ENCODE results near the gene UBAC1.

Gene UBAC1

GRCh38 chr9:135989722-135990467, 28.7 kb upstream of the UBAC1 start:
- DNase-seq = no peak
- TF ChIP-seq POLR2A (IDR thresholded peaks at IDR 0.05; ENCODE audit: low read length) (no peak), GATA1 (IDR thresholded peaks at IDR 0.05; ENCODE audit: low read depth, low read length) (no peak)

GRCh38 chr9:135989157-135989556, 28.0 kb upstream of the UBAC1 start:
- TF ChIP-seq GATA1 (IDR thresholded peaks at IDR 0.05; ENCODE audit: low read depth, low read length) (no peak), POLR2A (IDR thresholded peaks at IDR 0.05; ENCODE audit: low read length) (no peak)
- DNase-seq = no peak

- no peak for DNase-seq
- TF ChIP-seq GATA1 (IDR thresholded peaks at IDR 0.05; ENCODE audit: low read depth, low read length) = no peak
- TF ChIP-seq POLR2A (IDR thresholded peaks at IDR 0.05; ENCODE audit: low read length) = no peak
Measured at GRCh38 chr9:135988493-135988892, 27.3 kb upstream of the UBAC1 start.

GRCh38 chr9:135987838-135988404, 26.7 kb upstream of the UBAC1 start:
- DNase-seq = no peak
- TF ChIP-seq POLR2A (IDR thresholded peaks at IDR 0.05; ENCODE audit: low read length) = no peak
- TF ChIP-seq GATA1 (IDR thresholded peaks at IDR 0.05; ENCODE audit: low read depth, low read length) = no peak

- no peak for TF ChIP-seq POLR2A (IDR thresholded peaks at IDR 0.05; ENCODE audit: low read length)
- no peak for TF ChIP-seq GATA1 (IDR thresholded peaks at IDR 0.05; ENCODE audit: low read depth, low read length)
Measured at GRCh38 chr9:135986605-135987004, 25.4 kb upstream of the UBAC1 start.

GRCh38 chr9:135985889-135986288, 24.7 kb upstream of the UBAC1 start:
- DNase-seq = no peak
- no peak for TF ChIP-seq GATA1 (IDR thresholded peaks at IDR 0.05; ENCODE audit: low read depth, low read length)

More at GRCh38 chr9:135986605-135987004, 25.4 kb upstream of the UBAC1 start:
- no peak for DNase-seq

GRCh38 chr9:135985459-135985774, 24.2 kb upstream of the UBAC1 start:
- DNase-seq = no peak
- no peak for TF ChIP-seq POLR2A (IDR thresholded peaks at IDR 0.05; ENCODE audit: low read length)
- no peak for TF ChIP-seq GATA1 (IDR thresholded peaks at IDR 0.05; ENCODE audit: low read depth, low read length)

- no peak for DNase-seq
- TF ChIP-seq POLR2A (IDR thresholded peaks at IDR 0.05; ENCODE audit: low read length) = no peak
- no peak for TF ChIP-seq GATA1 (IDR thresholded peaks at IDR 0.05; ENCODE audit: low read depth, low read length)
Measured at GRCh38 chr9:135984072-135984710, 23.0 kb upstream of the UBAC1 start.

GRCh38 chr9:135983208-135984071, 22.3 kb upstream of the UBAC1 start:
- DNase-seq = no peak
- no peak for TF ChIP-seq POLR2A (IDR thresholded peaks at IDR 0.05; ENCODE audit: low read length)

- DNase-seq = no peak
- no peak for TF ChIP-seq POLR2A (IDR thresholded peaks at IDR 0.05; ENCODE audit: low read length)
- TF ChIP-seq GATA1 (IDR thresholded peaks at IDR 0.05; ENCODE audit: low read depth, low read length) = no peak
Measured at GRCh38 chr9:135982499-135983207, 21.5 kb upstream of the UBAC1 start.

GRCh38 chr9:135980926-135981630, 19.9 kb upstream of the UBAC1 start:
- no peak for DNase-seq
- TF ChIP-seq POLR2A (IDR thresholded peaks at IDR 0.05; ENCODE audit: low read length) (no peak), GATA1 (IDR thresholded peaks at IDR 0.05; ENCODE audit: low read depth, low read length) (no peak)

- no peak for DNase-seq
- TF ChIP-seq POLR2A (IDR thresholded peaks at IDR 0.05; ENCODE audit: low read length) (no peak), GATA1 (IDR thresholded peaks at IDR 0.05; ENCODE audit: low read depth, low read length) (no peak)
Measured at GRCh38 chr9:135979547-135980166, 18.5 kb upstream of the UBAC1 start.

Data from erythroblast (primary cell).